SK-N-MC (cell line): ENCODE results near the gene KPNB1.

Source experiments
- EZH2 ChIP-seq: fragments of 200-600 bp; sonication (generic); IDR thresholded peaks from one replicate; pipeline ENCODE4 v1.6.1; 2017; ENCODE audit warnings: antibody characterized with exemption
- FOXP2 ChIP-seq: optimal IDR thresholded peaks from 2 replicates; pipeline ENCODE3; 2011; ENCODE audit warnings: mild to moderate bottlenecking, moderate library complexity; ENCODE audit not compliant: insufficient read depth; ENCODE audit errors: extremely low read length, control extremely low read depth
- POLR2AphosphoS5 ChIP-seq: IDR thresholded peaks from 2 replicates; pipeline ENCODE4 v1.6.1; 2012; ENCODE audit warnings: mild to moderate bottlenecking, low read depth, low read length, borderline replicate concordance

- TF ChIP-seq POLR2AphosphoS5 (no peak), EZH2 (no peak), FOXP2 (no peak)
Observed at GRCh38 chr17:47700471-47701449, 51.0 kb downstream of the KPNB1 start.
